OCI-LY1 (cell line): ENCODE results near the gene NHSL2.

Experiments used
- H2AFZ ChIP-seq: fragments of 200-600 bp; sonication (generic), shearing (Covaris generic); 2 replicates; pipeline ENCODE4 v1.6.0; 2014; ENCODE audit warnings: antibody characterized with exemption, mild to moderate bottlenecking, low read length
- H3F3A ChIP-seq: fragments of 200-600 bp; sonication (generic), shearing (Covaris generic); 2 replicates; pipeline ENCODE4 v1.6.0; 2014; ENCODE audit warnings: mild to moderate bottlenecking, antibody characterized with exemption, low read length, moderate library complexity; ENCODE audit not compliant: insufficient read depth
- H3K27ac ChIP-seq: fragments of 200-600 bp; sonication (generic); 2 replicates; pipeline ENCODE4 v1.5.1; 2014; ENCODE audit warnings: low read length, mixed run types, mild to moderate bottlenecking, low read depth; ENCODE audit not compliant: poor library complexity, severe bottlenecking
- H3K27me3 ChIP-seq: fragments of 200-600 bp; sonication (generic); 2 replicates; pipeline ENCODE4 v1.6.0; 2014; ENCODE audit warnings: antibody characterized with exemption, mild to moderate bottlenecking, low read length, moderate library complexity; ENCODE audit not compliant: insufficient read depth
- H3K36me3 ChIP-seq: fragments of 200-600 bp; sonication (generic); 2 replicates; pipeline ENCODE4 v1.6.1; 2014; ENCODE audit warnings: mild to moderate bottlenecking, antibody characterized with exemption, low read length, moderate library complexity, mixed read lengths; ENCODE audit not compliant: insufficient read depth
- H3K4me1 ChIP-seq: fragments of 200-600 bp; sonication (generic); 2 replicates; pipeline ENCODE4 v1.5.1; 2014; ENCODE audit warnings: mild to moderate bottlenecking, low read length, moderate library complexity; ENCODE audit not compliant: insufficient read depth, severe bottlenecking
- H3K4me2 ChIP-seq: fragments of 200-600 bp; sonication (generic), shearing (Covaris generic); 2 replicates; pipeline ENCODE4 v1.6.1; 2014; ENCODE audit warnings: low read length
- H3K4me3 ChIP-seq: fragments of 200-600 bp; sonication (generic); 2 replicates; pipeline ENCODE4 v1.5.1; 2014; ENCODE audit warnings: low read length, low read depth, mild to moderate bottlenecking, mixed read lengths; ENCODE audit not compliant: poor library complexity, severe bottlenecking
- H3K79me2 ChIP-seq: fragments of 200-600 bp; shearing (Covaris generic); 2 replicates; pipeline ENCODE4 v1.6.1; 2016; ENCODE audit warnings: mixed run types, low read length, mixed read lengths; ENCODE audit not compliant: insufficient read depth
- H3K9ac ChIP-seq: fragments of 200-600 bp; sonication (generic), shearing (Covaris generic); 2 replicates; pipeline ENCODE4 v1.6.1; 2014; ENCODE audit warnings: mild to moderate bottlenecking, low read length, mixed read lengths
- H3K9me2 ChIP-seq: fragments of 200-600 bp; sonication (generic), shearing (Covaris generic); 2 replicates; pipeline ENCODE4 v1.6.1; 2014; ENCODE audit warnings: low read depth, mild to moderate bottlenecking, low read length, mixed read lengths
- H3K9me3 ChIP-seq: fragments of 200-600 bp; shearing (Covaris generic); 2 replicates; pipeline ENCODE4 v1.6.1; 2014; ENCODE audit warnings: low read length, mixed read lengths
- H4K20me1 ChIP-seq: fragments of 200-600 bp; sonication (generic), shearing (Covaris generic); 2 replicates; pipeline ENCODE4 v1.6.0; 2016; ENCODE audit warnings: mild to moderate bottlenecking, low read length; ENCODE audit not compliant: insufficient read depth
- EZH2 ChIP-seq: fragments of 200-600 bp; sonication (generic), shearing (Covaris generic); IDR thresholded peaks from 2 replicates; pipeline ENCODE4 v1.8.0; 2017; ENCODE audit warnings: borderline replicate concordance, mixed run types, mild to moderate bottlenecking, antibody characterized with exemption, low read length, moderate library complexity, mixed read lengths
- TF ChIP-seq, protein P1 (sequence below): fragments of 200-600 bp; sonication (generic), shearing (Covaris generic); IDR thresholded peaks from 2 replicates; pipeline ENCODE4 v1.5.1; 2017; ENCODE audit warnings: mild to moderate bottlenecking, antibody characterized with exemption, low read length, moderate library complexity, mixed read lengths

Gene NHSL2

DNA sequence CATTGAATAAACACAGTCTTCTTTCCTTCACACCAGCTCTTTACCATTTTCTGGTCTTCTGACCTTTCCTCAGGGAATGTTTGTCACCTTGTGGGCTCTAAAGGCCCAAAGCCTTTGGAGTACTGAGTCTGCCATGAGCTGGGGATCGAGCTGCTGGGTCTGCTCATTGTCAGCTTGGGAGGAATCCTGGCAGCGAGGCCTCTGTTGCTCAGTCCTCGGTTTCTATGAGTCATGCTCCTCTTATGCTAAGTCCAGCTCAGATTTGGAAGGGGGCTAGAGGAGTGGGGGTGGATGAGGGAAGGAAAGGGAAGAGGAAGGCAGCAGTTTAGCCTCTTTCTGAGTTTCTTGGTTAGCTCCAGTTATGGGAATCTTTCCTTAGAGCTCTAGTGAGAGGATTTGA, 31.1 kb downstream of the NHSL2 start:
- Histone ChIP-seq H3K79me2 (no peaks in the 10 kb centered on the region), H3K27ac (no peak overlapping the region), H3F3A (no peaks in the 10 kb centered on the region), H3K9me3 (no peaks in the 10 kb centered on the region), H3K4me1 (no peaks in the 10 kb centered on the region), H2AFZ (no peak overlapping the region), H3K36me3 (no peaks in the 10 kb centered on the region), H3K4me3 (no peak overlapping the region), H3K9me2 (no peaks in the 10 kb centered on the region), H4K20me1 (no peaks in the 10 kb centered on the region), H3K4me2 (no peak overlapping the region), H3K9ac (no peak overlapping the region), H3K27me3 (no peaks in the 10 kb centered on the region)
- no peak for TF ChIP-seq EZH2
- TF ChIP-seq, protein P1, sequence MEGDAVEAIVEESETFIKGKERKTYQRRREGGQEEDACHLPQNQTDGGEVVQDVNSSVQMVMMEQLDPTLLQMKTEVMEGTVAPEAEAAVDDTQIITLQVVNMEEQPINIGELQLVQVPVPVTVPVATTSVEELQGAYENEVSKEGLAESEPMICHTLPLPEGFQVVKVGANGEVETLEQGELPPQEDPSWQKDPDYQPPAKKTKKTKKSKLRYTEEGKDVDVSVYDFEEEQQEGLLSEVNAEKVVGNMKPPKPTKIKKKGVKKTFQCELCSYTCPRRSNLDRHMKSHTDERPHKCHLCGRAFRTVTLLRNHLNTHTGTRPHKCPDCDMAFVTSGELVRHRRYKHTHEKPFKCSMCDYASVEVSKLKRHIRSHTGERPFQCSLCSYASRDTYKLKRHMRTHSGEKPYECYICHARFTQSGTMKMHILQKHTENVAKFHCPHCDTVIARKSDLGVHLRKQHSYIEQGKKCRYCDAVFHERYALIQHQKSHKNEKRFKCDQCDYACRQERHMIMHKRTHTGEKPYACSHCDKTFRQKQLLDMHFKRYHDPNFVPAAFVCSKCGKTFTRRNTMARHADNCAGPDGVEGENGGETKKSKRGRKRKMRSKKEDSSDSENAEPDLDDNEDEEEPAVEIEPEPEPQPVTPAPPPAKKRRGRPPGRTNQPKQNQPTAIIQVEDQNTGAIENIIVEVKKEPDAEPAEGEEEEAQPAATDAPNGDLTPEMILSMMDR, result no peak

DNA sequence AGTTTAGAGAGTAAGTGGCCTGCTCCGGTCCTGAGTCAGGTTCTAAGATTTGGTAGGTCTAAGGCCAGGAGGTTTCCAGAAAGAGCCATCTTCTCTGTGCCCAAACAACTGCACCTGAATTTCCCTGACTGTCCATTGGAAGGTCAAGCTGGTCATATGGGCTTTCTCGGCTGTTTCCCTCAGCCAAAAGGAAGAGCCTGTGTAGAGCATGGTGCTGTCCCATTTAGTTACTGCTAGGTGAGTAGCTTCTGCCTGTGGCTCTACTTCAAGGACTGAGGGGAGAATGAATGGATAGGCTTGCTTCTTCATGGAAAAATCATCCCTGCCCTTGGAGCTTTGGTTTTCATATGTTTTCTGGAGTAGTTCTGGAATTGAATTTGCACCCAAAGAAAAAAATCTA, 33.7 kb downstream of the NHSL2 start:
- no peaks in the 10 kb centered on the region for H3K9me3 ChIP-seq
- H3K79me2 ChIP-seq, result no peaks in the 10 kb centered on the region
- TF ChIP-seq EZH2, result no peak
- TF ChIP-seq, protein P1, result no peak

DNA sequence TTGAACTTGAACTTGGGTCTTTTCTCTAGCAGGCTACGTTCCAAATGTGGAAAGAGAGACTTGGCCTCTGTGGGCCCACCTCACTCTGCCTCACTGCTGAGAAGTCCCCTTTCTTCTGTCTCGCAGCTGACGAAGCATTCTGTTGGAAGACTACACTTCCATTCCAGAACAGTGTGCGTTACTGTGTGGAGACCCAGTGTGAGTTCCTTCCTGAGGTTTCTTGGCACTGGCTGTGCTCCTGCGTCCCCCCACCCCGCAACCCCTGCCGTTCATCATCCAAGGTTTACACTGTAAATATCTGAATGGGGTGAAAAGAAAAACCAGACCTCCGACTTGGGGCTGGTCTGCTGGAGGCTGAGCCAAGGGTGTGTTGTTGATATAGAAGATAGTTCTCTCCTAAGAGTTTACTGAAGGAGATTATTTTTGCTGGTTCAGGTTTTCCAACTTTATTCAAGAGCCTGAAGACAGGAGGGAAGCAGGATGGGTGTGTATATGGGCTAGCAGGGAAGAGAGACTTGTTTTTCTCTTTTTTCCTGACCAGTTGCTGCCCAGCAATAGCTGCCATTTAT, 34.7 kb downstream of the NHSL2 start:
- H3K36me3 ChIP-seq, result no peaks in the 10 kb centered on the region
- H4K20me1 ChIP-seq, result no peaks in the 10 kb centered on the region
- TF ChIP-seq EZH2, result no peak
- TF ChIP-seq, protein P1, result no peak
- H3K79me2 ChIP-seq, result no peaks in the 10 kb centered on the region
- no peak overlapping the region for H3K27ac ChIP-seq
- H3K27me3 ChIP-seq, result no peaks in the 10 kb centered on the region
- H3K4me2 ChIP-seq, result no peak overlapping the region
- H3F3A ChIP-seq, result no peaks in the 10 kb centered on the region
- no peaks in the 10 kb centered on the region for H3K9me3 ChIP-seq
- no peak overlapping the region for H2AFZ ChIP-seq
- H3K4me3 ChIP-seq, result no peak overlapping the region
- H3K9me2 ChIP-seq, result no peaks in the 10 kb centered on the region
- H3K9ac ChIP-seq, result no peak overlapping the region
- no peaks in the 10 kb centered on the region for H3K4me1 ChIP-seq

More for the DNA sequence above, 33.7 kb downstream of the NHSL2 start:
- H3K27me3 ChIP-seq, result no peaks in the 10 kb centered on the region
- no peaks in the 10 kb centered on the region for H3K4me1 ChIP-seq
- H3K9me2 ChIP-seq, result no peaks in the 10 kb centered on the region
- no peak overlapping the region for H2AFZ ChIP-seq
- H3K4me2 ChIP-seq, result no peak overlapping the region
- H4K20me1 ChIP-seq, result no peaks in the 10 kb centered on the region
- no peak overlapping the region for H3K27ac ChIP-seq
- H3K9ac ChIP-seq, result no peak overlapping the region
- H3K4me3 ChIP-seq, result no peak overlapping the region
- H3K36me3 ChIP-seq, result no peaks in the 10 kb centered on the region
- H3F3A ChIP-seq, result no peaks in the 10 kb centered on the region
